GM19099 (cell line): ENCODE data around the gene BIRC2.

Experiments
- POLR2A ChIP-seq: IDR thresholded peaks from 3 replicates; pipeline ENCODE4 v1.6.1; 2011; ENCODE audit warnings: low read depth; ENCODE audit not compliant: insufficient read length; ENCODE audit errors: extremely low read depth

Gene BIRC2

GRCh38 chr11:102347462-102348370 is 702 bp downstream of the BIRC2 start:
- no peak for TF ChIP-seq POLR2A

- no peak for TF ChIP-seq POLR2A
Observed at GRCh38 chr11:102357116-102357515, 10.1 kb downstream of the BIRC2 start.

GRCh38 chr11:102359372-102359771 is 12.4 kb downstream of the BIRC2 start:
- TF ChIP-seq POLR2A = no peak

- no peak for TF ChIP-seq POLR2A
Observed at GRCh38 chr11:102360681-102361080, 13.7 kb downstream of the BIRC2 start.

- TF ChIP-seq POLR2A = no peak
Observed at GRCh38 chr11:102361086-102362031, 14.3 kb downstream of the BIRC2 start.

GRCh38 chr11:102364991-102365390 is 18.0 kb downstream of the BIRC2 start:
- no peak for TF ChIP-seq POLR2A

GRCh38 chr11:102367364-102367763 is 20.4 kb downstream of the BIRC2 start:
- no peak for TF ChIP-seq POLR2A

GRCh38 chr11:102368472-102368871 is 21.5 kb downstream of the BIRC2 start:
- TF ChIP-seq POLR2A = no peak

- no peak for TF ChIP-seq POLR2A
Observed at GRCh38 chr11:102375720-102376399, 28.8 kb downstream of the BIRC2 start.

- TF ChIP-seq POLR2A = no peak
Observed at GRCh38 chr11:102377891-102378290, 30.9 kb downstream of the BIRC2 start.

- no peak for TF ChIP-seq POLR2A
Observed at GRCh38 chr11:102378818-102379217, 31.8 kb downstream of the BIRC2 start.

- no peak for TF ChIP-seq POLR2A
Observed at GRCh38 chr11:102382384-102382783, 35.4 kb downstream of the BIRC2 start.

GRCh38 chr11:102383839-102384238 is 36.8 kb downstream of the BIRC2 start:
- TF ChIP-seq POLR2A = no peak

- TF ChIP-seq POLR2A = no peak
Observed at GRCh38 chr11:102384419-102385079, 37.5 kb downstream of the BIRC2 start.
